GM12891 (cell line): ENCODE data around the gene CD44.
"Not testable (repeated sequence)": the region's sequence is repeated elsewhere in the genome, so short reads cannot be mapped to it uniquely, and the experiment has no call there.

Experiments
- DNase-seq: peaks from one replicate; pipeline ENCODE4 v3.0.0; 2011; ENCODE audit warnings: low spot score; ENCODE audit not compliant: insufficient read length
- FAIRE-seq: peaks from 2 replicates; lab custom pipeline; 2011; peaks lifted over from hg19 to GRCh38; lab: Jason Lieb, UNC
- PAX5 ChIP-seq: IDR thresholded peaks from 2 replicates; pipeline ENCODE4 v1.6.1; 2011; ENCODE audit warnings: low read length, moderate library complexity, mild to moderate bottlenecking; ENCODE audit not compliant: insufficient read depth, severe bottlenecking
- POLR2A ChIP-seq: IDR thresholded peaks from 2 replicates; pipeline ENCODE4 v1.6.1; 2011; ENCODE audit warnings: low read depth, low read length, control low read depth
- POLR2AphosphoS5 ChIP-seq: IDR thresholded peaks from 2 replicates; pipeline ENCODE4 v1.6.1; 2011; ENCODE audit warnings: low read depth, low read length, control low read depth
- POU2F2 ChIP-seq: IDR thresholded peaks from 2 replicates; pipeline ENCODE4 v1.6.1; 2011; ENCODE audit warnings: low read depth, mild to moderate bottlenecking, control low read depth, low read length, moderate library complexity
- SPI1 ChIP-seq: IDR thresholded peaks from 2 replicates; pipeline ENCODE4 v1.6.1; 2011; ENCODE audit warnings: low read depth, low read length, control low read depth
- TAF1 ChIP-seq: IDR thresholded peaks from 2 replicates; pipeline ENCODE4 v1.6.1; 2011; ENCODE audit warnings: low read depth, low read length, control low read depth

The CD44 gene

GRCh38 chr11:35223371-35223796 is 84.4 kb downstream of the CD44 start:
- FAIRE-seq (no peak), DNase-seq (no peak)
- 0 out of 2 replicates have a peak, but pooled peaks have one; percentile 45 for TF ChIP-seq POLR2AphosphoS5
- peak; percentile 33 for TF ChIP-seq POLR2A
- TF ChIP-seq POU2F2: no peak
- TF ChIP-seq SPI1: no peak

GRCh38 chr11:35223991-35224390 is 85.0 kb downstream of the CD44 start:
- DNase-seq (no peak), FAIRE-seq (no peak)
- TF ChIP-seq PAX5: no peak
- TF ChIP-seq POLR2A: no peak
- no peak for TF ChIP-seq POLR2AphosphoS5

GRCh38 chr11:35225946-35226520 is 87.1 kb downstream of the CD44 start:
- FAIRE-seq (no peak), DNase-seq (no peak)
- peak; percentile 18; the same call in 1 of the 2 replicates for TF ChIP-seq POLR2A
- no peak for TF ChIP-seq PAX5

- DNase-seq, FAIRE-seq: not testable (repeated sequence)
These were observed 87.8 kb downstream of the CD44 start for GRCh38 chr11:35226756-35227155.

GRCh38 chr11:35227576-35228327 is 88.8 kb downstream of the CD44 start:
- no peak for DNase-seq
- TF ChIP-seq POU2F2 (no peak), POLR2AphosphoS5 (peak; percentile 29; the same call in 1 of the 2 replicates)
- peak; percentile 62 for FAIRE-seq

- no peak for FAIRE-seq
These were observed 89.4 kb downstream of the CD44 start for GRCh38 chr11:35228328-35228725.

GRCh38 chr11:35230388-35230787 is 91.4 kb downstream of the CD44 start:
- no peak for TF ChIP-seq PAX5
- FAIRE-seq: no peak

More at GRCh38 chr11:35228328-35228725, 89.4 kb downstream of the CD44 start:
- no peak for DNase-seq
- TF ChIP-seq SPI1 (no peak), POU2F2 (no peak), PAX5 (no peak)

GRCh38 chr11:35231076-35231860 is 92.3 kb downstream of the CD44 start:
- DNase-seq (no peak), FAIRE-seq (no peak)
- TF ChIP-seq SPI1: no peak
- TF ChIP-seq POLR2AphosphoS5: no peak
- TF ChIP-seq PAX5: no peak
- TF ChIP-seq POU2F2: no peak
- no peak for TF ChIP-seq TAF1
- no peak; the same call in 1 of the 2 replicates for TF ChIP-seq POLR2A

More at GRCh38 chr11:35230388-35230787, 91.4 kb downstream of the CD44 start:
- DNase-seq: no peak

GRCh38 chr11:35232891-35233330 is 93.9 kb downstream of the CD44 start:
- FAIRE-seq: peak; percentile 28
- TF ChIP-seq POLR2A (0 out of 2 replicates have a peak, but pooled peaks have one; percentile 35), PAX5 (no peak)
- no peak for DNase-seq

- no peak for DNase-seq
- FAIRE-seq: no peak
- TF ChIP-seq POLR2AphosphoS5: no peak
These were observed 94.5 kb downstream of the CD44 start for GRCh38 chr11:35233518-35233917.

GRCh38 chr11:35234460-35235156 is 95.6 kb downstream of the CD44 start:
- FAIRE-seq (no peak), DNase-seq (no peak)
- TF ChIP-seq POLR2AphosphoS5 (no peak), POU2F2 (no peak), TAF1 (no peak), POLR2A (no peak), SPI1 (no peak), PAX5 (no peak)

- DNase-seq (no peak), FAIRE-seq (no peak)
- TF ChIP-seq SPI1: no peak
- no peak for TF ChIP-seq POLR2AphosphoS5
- TF ChIP-seq POLR2A: no peak
- TF ChIP-seq POU2F2: no peak
- no peak for TF ChIP-seq PAX5
- no peak for TF ChIP-seq TAF1
These were observed 96.1 kb downstream of the CD44 start for GRCh38 chr11:35235157-35235468.
